GM13976 (cell line): ENCODE data around the gene CD38.
"Not testable (repeated sequence)": the region's sequence is repeated elsewhere in the genome, so short reads cannot be mapped to it uniquely, and the experiment has no call there.

Experiments used
- DNase-seq: peaks from one replicate; pipeline ENCODE4 v3.0.0; 2012; ENCODE audit warnings: low spot score
- CTCF ChIP-seq: IDR thresholded peaks from 2 replicates; pipeline ENCODE4 v1.5.1; 2012; ENCODE audit warnings: borderline replicate concordance, mild to moderate bottlenecking; ENCODE audit not compliant: insufficient read depth; ENCODE audit errors: extremely low read depth, missing control alignments, control extremely low read depth
- in situ Hi-C: fragments of 300-500 bp; cut with MboI; formaldehyde crosslinking; loops from one replicate; pipeline ENCODE4 v1.12.0; 2022; ENCODE audit warnings: low sequenced_read_pairs, mixed read lengths, inconsistent platforms; ENCODE audit not compliant: unreplicated experiment

Gene CD38

DNA sequence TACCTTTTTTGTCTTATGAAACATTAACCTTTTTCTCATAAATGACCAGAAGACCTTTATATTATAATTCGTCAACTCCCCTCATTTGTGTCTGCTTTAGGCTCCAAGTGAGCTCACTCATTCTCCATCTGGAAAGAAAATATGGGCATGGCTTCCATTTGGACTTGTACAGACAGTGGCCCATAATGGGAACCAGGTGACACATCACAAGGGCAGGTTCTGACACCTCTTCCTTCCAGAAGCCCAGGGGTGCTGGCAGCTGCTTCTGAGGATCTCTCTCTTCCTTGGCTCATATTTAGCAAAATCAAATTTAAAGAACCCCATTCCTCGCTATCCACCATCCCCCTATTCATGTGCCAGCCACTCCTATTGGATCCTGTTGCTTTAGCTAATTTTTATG is 69.6 kb downstream of the CD38 start:
- no peak for DNase-seq
- in situ Hi-C loops, result no loop called here
- no peak for TF ChIP-seq CTCF

DNA sequence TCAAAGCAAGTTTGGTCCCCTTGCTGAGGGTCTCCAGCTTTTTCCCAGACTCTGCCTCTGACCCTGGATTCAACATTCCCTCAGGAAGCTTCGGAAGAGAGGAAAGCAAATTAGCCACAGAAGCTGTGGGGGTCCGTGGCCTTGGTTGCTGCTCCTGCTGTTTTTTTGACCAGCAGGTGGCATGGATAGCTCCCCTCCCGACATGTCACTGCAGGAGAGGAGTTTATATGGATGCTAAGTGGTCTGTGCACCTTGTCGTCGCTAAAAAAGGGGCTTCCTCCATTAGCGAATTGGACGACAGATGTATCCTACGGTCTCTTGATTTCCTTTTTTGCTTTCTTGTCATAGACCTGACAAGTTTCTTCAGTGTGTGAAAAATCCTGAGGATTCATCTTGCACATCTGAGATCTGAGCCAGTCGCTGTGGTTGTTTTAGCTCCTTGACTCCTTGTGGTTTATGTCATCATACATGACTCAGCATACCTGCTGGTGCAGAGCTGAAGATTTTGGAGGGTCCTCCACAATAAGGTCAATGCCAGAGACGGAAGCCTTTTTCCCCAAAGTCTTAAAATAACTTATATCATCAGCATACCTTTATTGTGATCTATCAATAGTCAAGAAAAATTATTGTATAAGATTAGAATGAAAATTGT is 70.2 kb downstream of the CD38 start:
- in situ Hi-C loops, result no loop called here
- no peak for TF ChIP-seq CTCF
- no peak for DNase-seq

DNA sequence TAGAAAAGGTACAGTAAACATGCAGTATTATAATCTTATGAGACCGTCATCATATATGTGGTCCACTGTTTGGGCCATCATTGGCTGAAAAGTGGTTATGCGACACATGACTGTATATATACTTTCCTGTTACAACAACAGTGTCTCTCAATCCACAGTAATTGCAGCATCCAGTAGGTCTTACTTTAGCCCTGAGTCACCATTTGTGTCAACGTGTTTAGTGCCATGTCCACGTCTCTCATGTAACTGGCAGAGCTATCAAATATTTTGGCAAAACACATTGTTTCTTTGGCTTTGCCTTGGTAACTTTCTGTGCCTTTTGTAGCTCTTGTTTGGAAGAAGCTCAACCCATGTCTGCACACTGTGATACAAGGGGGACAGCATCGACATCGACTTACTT is 73.8 kb downstream of the CD38 start:
- in situ Hi-C loops, result no loop called here
- no peak for DNase-seq
- TF ChIP-seq CTCF, result no peak

GRCh38 chr4:15852524-15852923 is 74.4 kb downstream of the CD38 start:
- in situ Hi-C loops, result no loop called here
- DNase-seq, result no peak
- no peak for TF ChIP-seq CTCF

GRCh38 chr4:15853345-15853744 is 75.2 kb downstream of the CD38 start:
- TF ChIP-seq CTCF, result no peak
- no peak for DNase-seq
- in situ Hi-C loops, result no loop called here

- in situ Hi-C loops, result no loop called here
- DNase-seq, result no peak
- TF ChIP-seq CTCF, result no peak
Observed at GRCh38 chr4:15855804-15856475, 77.8 kb downstream of the CD38 start.

GRCh38 chr4:15861198-15861597 is 83.1 kb downstream of the CD38 start:
- in situ Hi-C loops, DNase-seq: not testable (repeated sequence)
